Stimulated activated naive CD8-positive, alpha-beta T cell treated with anti-CD3 and anti-CD28 coated beads, Interleukin-15, amount 100 ng/mL, for 72 hours (primary cell): ENCODE results near the gene PRDM11.

Experiments used
- ATAC-seq: fragments of 150-1000 bp; cut with Tn5 transposase; 2 replicates; pipeline ENCODE4 v1.10.0; 2021; ENCODE audit warnings: mild to moderate bottlenecking, moderate library complexity
- DNase-seq, 2 donors: peaks; one replicate each; pipeline ENCODE4 v3.0.0; 2021 to 2022
- H3K27ac Mint-ChIP-seq, 2 donors: one replicate each; pipeline ENCODE4 v1.8.0; 2022; ENCODE audit warnings: mild to moderate bottlenecking in 2 of 2, mixed read lengths in 2 of 2, moderate library complexity in 2 of 2
- H3K27me3 Mint-ChIP-seq: one replicate; pipeline ENCODE4 v1.8.0; 2022; ENCODE audit warnings: mixed read lengths
- H3K4me1 Mint-ChIP-seq: one replicate; pipeline ENCODE4 v1.8.0; 2022; ENCODE audit warnings: mild to moderate bottlenecking, mixed read lengths
- H3K4me3 Mint-ChIP-seq, 2 donors: one replicate each; pipeline ENCODE4 v1.8.0; 2022; ENCODE audit warnings: mild to moderate bottlenecking in 2 of 2, mixed read lengths in 2 of 2, moderate library complexity in 1 of 2
- H3K9me3 Mint-ChIP-seq, 2 donors: one replicate each; pipeline ENCODE4 v1.8.0; 2022; ENCODE audit warnings: mixed read lengths in 2 of 2

Gene PRDM11

GRCh38 chr11:45218705-45219104, 72.3 kb downstream of the PRDM11 start:
- no peaks in the 10 kb centered on the region for H3K9me3 Mint-ChIP-seq
- peaks cover 7% of the 10 kb centered on the region for H3K4me1 Mint-ChIP-seq
- H3K4me3 Mint-ChIP-seq, result no peak overlapping the region
- no peak overlapping the region for H3K27ac Mint-ChIP-seq
- no peak for DNase-seq
- ATAC-seq, result no peak
- no peaks in the 10 kb centered on the region for H3K27me3 Mint-ChIP-seq

GRCh38 chr11:45219411-45219810, 73.0 kb downstream of the PRDM11 start:
- H3K4me1 Mint-ChIP-seq, result peaks cover 7% of the 10 kb centered on the region
- no peak for DNase-seq
- no peak for ATAC-seq

GRCh38 chr11:45223496-45223895, 77.1 kb downstream of the PRDM11 start:
- DNase-seq (no peak), ATAC-seq (no peak)
- Mint-ChIP-seq H3K4me1 (no peaks in the 10 kb centered on the region), H3K9me3 (no peaks in the 10 kb centered on the region), H3K4me3 (no peak overlapping the region), H3K27me3 (no peaks in the 10 kb centered on the region), H3K27ac (no peak overlapping the region)

More at GRCh38 chr11:45219411-45219810, 73.0 kb downstream of the PRDM11 start:
- no peak overlapping the region for H3K4me3 Mint-ChIP-seq
- H3K9me3 Mint-ChIP-seq, result no peaks in the 10 kb centered on the region
- H3K27ac Mint-ChIP-seq, result no peak overlapping the region
- H3K27me3 Mint-ChIP-seq, result no peaks in the 10 kb centered on the region

- Mint-ChIP-seq H3K4me1 (no peaks in the 10 kb centered on the region), H3K27me3 (no peaks in the 10 kb centered on the region), H3K27ac (no peak overlapping the region), H3K9me3 (no peaks in the 10 kb centered on the region), H3K4me3 (no peak overlapping the region)
- DNase-seq (no peak), ATAC-seq (no peak)
These were observed 78.3 kb downstream of the PRDM11 start for GRCh38 chr11:45224766-45225165.

GRCh38 chr11:45225277-45225676, 78.8 kb downstream of the PRDM11 start:
- DNase-seq, result no peak
- no peak for ATAC-seq
- Mint-ChIP-seq H3K4me1 (no peaks in the 10 kb centered on the region), H3K9me3 (no peaks in the 10 kb centered on the region), H3K4me3 (no peak overlapping the region), H3K27ac (no peak overlapping the region), H3K27me3 (no peaks in the 10 kb centered on the region)

- DNase-seq, result no peak
- H3K27me3 Mint-ChIP-seq, result no peaks in the 10 kb centered on the region
- H3K9me3 Mint-ChIP-seq, result no peaks in the 10 kb centered on the region
- no peak for ATAC-seq
- no peak overlapping the region for H3K4me3 Mint-ChIP-seq
- no peak overlapping the region for H3K27ac Mint-ChIP-seq
- H3K4me1 Mint-ChIP-seq, result no peaks in the 10 kb centered on the region
These were observed 79.8 kb downstream of the PRDM11 start for GRCh38 chr11:45225961-45226871.

GRCh38 chr11:45226901-45227300, 80.5 kb downstream of the PRDM11 start:
- ATAC-seq (no peak), DNase-seq (no peak)
- Mint-ChIP-seq H3K27me3 (no peaks in the 10 kb centered on the region), H3K4me1 (no peaks in the 10 kb centered on the region), H3K27ac (no peak overlapping the region), H3K4me3 (no peak overlapping the region), H3K9me3 (no peaks in the 10 kb centered on the region)

GRCh38 chr11:45227836-45228235, 81.4 kb downstream of the PRDM11 start:
- Mint-ChIP-seq H3K27ac (no peak overlapping the region), H3K4me3 (no peak overlapping the region), H3K4me1 (no peaks in the 10 kb centered on the region), H3K27me3 (no peaks in the 10 kb centered on the region), H3K9me3 (no peaks in the 10 kb centered on the region)
- no peak for ATAC-seq
- no peak for DNase-seq

GRCh38 chr11:45229401-45230020, 83.1 kb downstream of the PRDM11 start:
- no peak overlapping the region for H3K4me3 Mint-ChIP-seq
- no peak for ATAC-seq
- DNase-seq, result no peak
- no peak overlapping the region for H3K27ac Mint-ChIP-seq
- H3K9me3 Mint-ChIP-seq, result no peaks in the 10 kb centered on the region
- peaks cover 6% of the 10 kb centered on the region for H3K4me1 Mint-ChIP-seq
- no peaks in the 10 kb centered on the region for H3K27me3 Mint-ChIP-seq

- peaks cover 6% of the 10 kb centered on the region for H3K4me1 Mint-ChIP-seq
- DNase-seq (no peak), ATAC-seq (no peak)
- H3K27ac Mint-ChIP-seq, result no peak overlapping the region
- no peaks in the 10 kb centered on the region for H3K9me3 Mint-ChIP-seq
- H3K4me3 Mint-ChIP-seq, result no peak overlapping the region
- peaks cover 17% of the 10 kb centered on the region for H3K27me3 Mint-ChIP-seq
These were observed 86.1 kb downstream of the PRDM11 start for GRCh38 chr11:45232341-45233080.

- Mint-ChIP-seq H3K27ac (no peak overlapping the region), H3K4me3 (no peak overlapping the region), H3K27me3 (peaks cover 24% of the 10 kb centered on the region), H3K9me3 (no peaks in the 10 kb centered on the region), H3K4me1 (peaks cover 6% of the 10 kb centered on the region)
- DNase-seq, result peak; percentile 59 to 65
- peak; percentile 84 for ATAC-seq
These were observed 86.8 kb downstream of the PRDM11 start for GRCh38 chr11:45233121-45233803.

GRCh38 chr11:45233804-45234170, 87.3 kb downstream of the PRDM11 start:
- no peak overlapping the region for H3K4me3 Mint-ChIP-seq
- H3K4me1 Mint-ChIP-seq, result peaks cover 6% of the 10 kb centered on the region
- no peak overlapping the region for H3K27ac Mint-ChIP-seq
- peaks cover 28% of the 10 kb centered on the region for H3K27me3 Mint-ChIP-seq
- peak; percentile 57 for ATAC-seq
- DNase-seq, result no peak
- H3K9me3 Mint-ChIP-seq, result no peaks in the 10 kb centered on the region

GRCh38 chr11:45234306-45235006, 88.0 kb downstream of the PRDM11 start:
- H3K27me3 Mint-ChIP-seq, result peaks cover 28% of the 10 kb centered on the region
- peaks cover 0 to 2% of the 10 kb centered on the region in 2 donors for H3K9me3 Mint-ChIP-seq
- ATAC-seq, result no peak
- no peak for DNase-seq
- no peak overlapping the region for H3K27ac Mint-ChIP-seq
- no peak overlapping the region for H3K4me3 Mint-ChIP-seq
- peaks cover 6% of the 10 kb centered on the region for H3K4me1 Mint-ChIP-seq

GRCh38 chr11:45237711-45238315, 91.4 kb downstream of the PRDM11 start:
- Mint-ChIP-seq H3K9me3 (peaks cover 0 to 8% of the 10 kb centered on the region in 2 donors), H3K4me3 (no peak overlapping the region), H3K27ac (no peak overlapping the region), H3K27me3 (peaks cover 28% of the 10 kb centered on the region), H3K4me1 (peaks cover 6% of the 10 kb centered on the region)
- ATAC-seq (no peak), DNase-seq (no peak)
